SKM-1 treated with dmso at 0.1 percent for 144 hours (cell line): ENCODE results near the gene AP2B1.

Experiments
- DNase-seq: peaks from one replicate; lab custom pipeline; 2025; ENCODE audit not compliant: unreplicated experiment; lab: John Stamatoyannopoulos, UW

The AP2B1 gene

DNA sequence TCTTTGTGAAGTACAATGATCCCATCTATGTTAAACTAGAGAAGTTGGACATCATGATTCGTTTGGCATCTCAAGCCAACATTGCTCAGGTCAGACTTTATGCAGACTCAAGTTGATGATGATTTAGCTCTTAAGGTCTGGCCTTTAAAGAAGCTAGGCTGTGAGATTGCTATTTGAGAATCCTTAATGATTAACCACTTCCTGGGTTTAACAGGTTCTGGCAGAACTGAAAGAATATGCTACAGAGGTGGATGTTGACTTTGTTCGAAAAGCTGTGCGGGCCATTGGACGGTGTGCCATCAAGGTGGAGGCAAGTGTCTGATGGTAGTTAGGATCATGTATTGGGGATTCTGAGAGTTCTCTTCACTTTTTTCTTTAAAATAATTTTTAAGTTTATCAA lies 40.3 kb downstream of the AP2B1 start:
- DNase-seq = no peak

- no peak for DNase-seq
Measured at GRCh38 chr17:35630530-35631148, 43.5 kb downstream of the AP2B1 start.

DNA sequence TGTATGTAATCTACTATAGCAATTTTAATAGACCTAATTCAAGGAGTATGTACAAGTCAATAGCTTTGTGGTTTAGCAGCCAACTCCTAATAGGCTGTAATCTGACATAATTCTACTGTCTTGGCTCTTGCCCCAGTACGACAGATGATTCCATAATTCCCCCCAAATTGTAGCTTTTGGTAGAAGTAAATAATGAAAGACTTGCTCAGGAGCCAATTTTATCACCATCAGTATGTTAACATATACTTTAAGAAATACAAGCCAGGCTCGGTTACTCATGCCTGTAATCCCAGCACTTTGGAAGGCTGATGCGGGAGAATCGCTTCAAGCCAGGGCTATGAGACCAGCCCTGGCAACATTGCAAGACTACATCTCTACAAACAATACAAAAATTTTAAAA lies 53.9 kb downstream of the AP2B1 start:
- DNase-seq = no peak

DNA sequence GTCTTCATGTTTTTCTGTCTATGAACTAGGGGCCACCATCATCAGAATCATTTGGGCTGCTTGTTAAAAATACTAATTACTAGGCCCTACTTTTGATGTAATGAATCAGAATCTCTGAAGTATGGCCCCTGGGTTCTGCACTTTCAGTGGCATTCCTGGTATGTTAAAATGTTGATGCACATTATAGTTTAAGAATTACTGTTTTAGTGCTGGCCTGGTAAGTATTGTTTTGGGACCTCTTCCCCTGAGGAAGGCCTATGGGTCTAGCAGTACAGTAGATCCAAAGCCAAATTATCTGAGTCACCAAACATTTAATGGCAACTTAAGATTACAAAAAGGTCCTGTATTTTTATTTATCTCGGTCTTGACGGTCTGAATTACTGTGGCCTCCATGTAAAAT lies 58.8 kb downstream of the AP2B1 start:
- DNase-seq = no peak

- DNase-seq = no peak
Measured at GRCh38 chr17:35651467-35651866, 64.3 kb downstream of the AP2B1 start.

DNA sequence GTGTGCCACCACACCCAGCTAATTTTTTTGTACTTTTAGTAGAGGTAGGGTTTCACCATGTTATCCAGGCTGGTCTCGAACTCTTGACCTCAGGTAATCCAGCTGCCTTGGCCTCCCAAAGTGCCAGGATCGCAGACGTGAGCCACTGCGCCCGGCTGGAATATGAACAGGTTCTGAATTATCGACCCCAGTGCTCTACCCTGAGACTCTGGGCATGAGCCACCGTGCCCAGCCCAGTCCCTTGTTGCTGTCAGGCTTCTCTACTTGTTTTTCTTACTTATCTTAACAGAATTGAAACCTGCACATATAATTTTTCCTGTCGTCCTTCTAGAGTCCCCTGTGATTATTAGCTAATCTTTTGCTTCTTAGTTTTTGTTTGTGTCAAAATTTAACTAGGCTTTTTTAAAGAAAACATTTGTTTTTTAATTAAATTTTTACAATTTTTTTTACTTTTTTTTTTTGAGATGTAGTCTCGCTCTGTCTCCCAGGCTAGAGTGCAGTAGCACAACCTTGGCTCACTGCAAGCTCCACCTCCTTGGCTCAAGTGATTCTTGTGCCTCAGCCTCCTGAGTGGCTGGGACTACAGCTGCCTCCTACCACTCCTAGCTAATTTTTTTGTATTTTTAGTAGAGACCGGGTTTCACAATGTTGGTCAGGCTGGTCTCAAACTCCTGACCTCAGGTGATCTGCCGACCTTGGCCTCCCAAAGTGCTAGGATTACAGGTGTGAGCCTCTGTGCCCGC lies 66.7 kb downstream of the AP2B1 start:
- no peak for DNase-seq

GRCh38 chr17:35655303-35655702 lies 68.2 kb downstream of the AP2B1 start:
- DNase-seq = no peak

DNA sequence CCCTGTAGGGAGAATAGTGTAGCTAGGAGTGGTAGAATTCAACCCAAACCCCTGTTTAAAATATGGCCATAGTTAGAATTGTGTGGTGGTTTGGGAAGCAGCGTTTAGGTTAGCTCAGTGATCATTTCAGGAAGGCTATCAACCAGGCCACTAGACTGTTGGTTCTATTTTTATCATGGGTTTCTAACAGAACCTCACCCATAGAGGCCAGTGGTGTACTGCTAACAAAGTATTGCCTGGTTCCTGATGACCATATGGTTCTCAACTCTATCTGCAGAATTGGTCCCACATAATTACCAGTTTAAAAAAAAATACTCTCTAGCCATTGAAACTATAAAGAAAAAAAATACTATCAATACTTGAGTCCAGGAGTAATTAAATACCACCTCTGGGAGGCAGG lies 73.8 kb downstream of the AP2B1 start:
- DNase-seq = no peak

DNA sequence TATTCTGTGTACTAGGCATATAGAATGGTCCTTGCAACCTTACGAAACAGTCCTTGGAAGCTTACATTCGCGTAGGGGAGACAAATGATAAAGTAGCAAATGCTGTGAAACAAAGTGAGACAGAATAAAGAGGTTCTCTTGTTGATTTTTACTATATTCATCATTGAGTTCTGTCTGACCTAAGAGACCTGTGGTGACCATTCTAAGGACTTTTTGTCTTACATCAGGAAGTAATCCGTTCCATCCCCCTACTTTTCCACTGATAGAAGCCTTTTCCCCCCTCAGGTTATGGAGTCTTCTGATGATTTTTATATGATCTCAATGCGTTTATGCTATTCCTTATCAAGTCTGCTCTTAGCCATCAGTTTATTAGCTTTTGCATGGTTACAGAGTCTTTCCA lies 77.6 kb downstream of the AP2B1 start:
- no peak for DNase-seq

DNA sequence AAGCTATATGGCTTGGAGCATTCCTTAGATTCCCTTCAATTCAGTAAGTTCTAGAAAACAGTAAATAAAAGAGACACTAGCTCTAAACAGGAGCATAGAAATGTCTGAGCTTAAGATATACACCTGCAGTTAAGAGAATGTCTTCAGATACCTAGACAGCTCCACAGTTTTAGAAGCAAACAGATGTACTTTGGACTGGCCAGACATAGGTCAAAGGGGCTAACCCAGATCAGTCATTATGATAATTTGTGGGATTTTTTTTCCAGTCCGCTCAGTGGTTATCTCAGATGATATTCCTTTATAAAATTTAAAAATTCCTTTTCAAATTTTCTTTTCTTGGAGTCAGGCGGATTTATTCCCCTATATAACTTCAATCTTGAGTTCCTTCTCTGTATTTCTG lies 78.5 kb downstream of the AP2B1 start:
- no peak for DNase-seq

DNA sequence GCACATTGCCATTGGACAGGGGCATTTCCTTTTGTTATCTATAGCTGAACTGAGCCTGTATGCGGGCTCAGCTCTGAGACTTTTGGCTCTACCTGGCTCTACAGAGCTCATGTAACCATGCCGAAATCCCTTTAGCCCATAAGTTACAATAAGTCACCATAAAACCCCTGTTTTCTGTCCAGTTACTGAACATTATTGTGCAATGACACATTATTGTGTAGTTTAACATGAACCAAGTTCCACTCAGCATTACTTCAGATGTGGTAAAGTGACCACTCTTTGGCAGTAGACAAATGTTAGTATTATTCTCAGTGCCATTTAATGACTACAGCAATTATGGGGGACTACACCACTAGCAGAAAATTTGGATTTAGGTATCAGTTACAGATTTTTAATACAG lies 78.9 kb downstream of the AP2B1 start:
- no peak for DNase-seq

DNA sequence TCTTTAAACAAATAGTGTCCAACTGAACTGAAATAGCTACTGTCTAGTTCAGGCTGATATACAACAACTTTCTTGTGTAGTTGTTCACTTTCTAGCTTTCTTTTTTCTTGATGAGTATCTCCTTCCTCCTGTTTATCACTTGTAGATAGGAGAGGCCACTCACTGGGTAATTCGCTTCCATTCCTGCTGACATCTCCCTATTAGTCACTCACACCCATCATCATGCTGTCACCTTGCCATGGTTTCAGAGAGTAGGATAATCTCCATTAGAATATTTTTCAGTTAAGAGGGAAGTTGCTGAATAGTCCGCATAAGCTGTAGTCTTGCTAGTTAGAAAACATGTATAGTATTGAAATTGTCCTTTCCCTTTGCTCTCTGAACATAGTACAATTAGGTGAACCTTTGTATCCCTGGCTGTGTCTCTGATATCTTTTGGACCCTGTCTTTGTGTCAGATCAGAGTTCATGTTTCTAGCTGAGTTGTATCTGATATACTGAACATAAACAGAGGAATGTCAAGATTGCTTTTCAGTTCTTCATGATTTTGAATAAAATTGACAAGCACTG lies 79.9 kb downstream of the AP2B1 start:
- no peak for DNase-seq

GRCh38 chr17:35668802-35669201 lies 81.7 kb downstream of the AP2B1 start:
- no peak for DNase-seq

- DNase-seq = no peak
Measured at GRCh38 chr17:35674552-35674951, 87.4 kb downstream of the AP2B1 start.

GRCh38 chr17:35676441-35676840 lies 89.3 kb downstream of the AP2B1 start:
- no peak for DNase-seq

GRCh38 chr17:35679007-35679682 lies 92.0 kb downstream of the AP2B1 start:
- no peak for DNase-seq

DNA sequence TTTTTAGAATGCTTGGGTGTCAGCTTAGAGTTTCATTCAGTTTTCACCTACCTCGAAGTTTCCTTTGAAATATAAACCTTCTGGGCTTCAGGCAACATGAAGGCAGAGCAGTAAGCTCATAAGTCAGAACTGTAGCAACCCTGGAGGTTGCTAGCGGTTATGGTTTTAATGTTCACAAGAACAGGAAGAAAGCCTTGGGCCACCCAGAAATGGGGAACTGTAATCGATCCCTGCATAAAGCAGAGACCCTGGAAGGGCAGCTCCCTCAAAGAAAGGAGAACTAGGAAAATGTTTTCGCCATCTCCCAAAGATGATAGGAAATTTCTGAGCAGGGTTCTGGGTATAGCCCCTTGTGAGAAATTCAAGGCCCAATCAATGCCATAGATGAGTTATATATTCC lies 96.5 kb downstream of the AP2B1 start:
- DNase-seq = peak; percentile 76

DNA sequence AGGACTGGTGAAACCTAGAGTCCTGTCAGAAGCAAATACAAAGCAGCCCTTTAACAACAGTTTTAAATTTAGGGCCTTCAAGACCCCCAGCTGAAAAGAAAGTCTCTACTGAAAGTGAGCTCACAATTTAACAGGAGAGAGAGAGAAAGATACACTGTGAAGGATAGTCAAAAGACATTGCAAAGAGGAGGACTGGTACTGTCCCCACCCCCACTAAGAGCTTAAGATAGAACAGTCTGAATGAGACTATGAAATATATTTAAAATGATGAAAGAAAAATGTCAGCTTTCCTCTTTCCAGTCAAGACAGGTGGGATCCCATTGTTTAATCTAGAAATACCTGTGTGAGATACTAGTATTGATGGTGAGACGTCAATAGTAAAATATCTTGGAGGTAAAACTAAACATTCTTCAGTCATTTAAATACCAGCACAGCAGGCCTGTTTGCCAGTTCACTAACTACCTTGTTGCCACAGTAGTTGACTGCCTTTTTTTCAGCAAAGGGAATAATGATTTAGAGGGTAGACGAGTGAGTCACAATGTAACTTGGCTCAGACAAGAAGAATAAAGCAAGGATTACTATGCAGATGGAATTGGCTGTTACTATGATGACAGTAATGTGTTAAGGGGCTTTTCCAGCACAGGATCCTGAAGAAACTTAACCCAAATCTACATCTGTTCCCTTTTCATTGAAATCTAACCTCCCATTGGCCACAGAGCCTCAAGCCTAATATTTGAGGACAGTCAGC lies 97.1 kb downstream of the AP2B1 start:
- DNase-seq = no peak

DNA sequence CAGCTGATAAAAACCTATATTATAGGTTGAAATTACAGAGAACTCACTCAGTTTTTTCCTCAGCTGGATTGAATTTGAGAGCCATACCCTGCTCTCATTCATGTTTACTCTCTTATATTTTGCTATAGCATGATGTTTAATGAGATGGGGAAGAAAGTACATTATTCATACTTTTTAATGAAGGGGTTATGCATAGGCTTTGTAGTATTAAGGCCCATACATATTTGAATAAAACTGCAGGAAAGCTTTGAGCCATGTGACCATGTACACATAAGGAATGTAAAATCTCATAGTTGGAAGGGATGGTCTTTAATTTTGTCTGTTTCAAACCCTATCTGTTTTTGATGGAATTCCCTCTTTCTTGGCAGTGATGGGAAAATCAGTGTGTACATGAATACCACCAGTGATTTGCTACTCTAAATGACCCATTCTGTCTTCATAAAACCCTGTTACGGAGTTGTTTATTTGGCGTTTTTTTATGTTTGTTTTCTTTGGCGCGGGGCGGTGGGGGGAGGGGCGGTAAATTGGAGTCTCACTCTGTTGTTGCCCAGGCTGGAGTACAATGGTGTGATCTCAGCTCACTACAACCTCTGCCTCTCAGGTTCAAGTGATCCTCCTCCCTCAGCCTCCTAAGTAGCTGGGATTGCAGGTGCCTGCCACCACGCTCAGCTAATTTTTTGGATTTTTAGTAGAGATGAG lies 105.5 kb downstream of the AP2B1 start:
- DNase-seq = no peak

- no peak for DNase-seq
Measured at GRCh38 chr17:35693662-35694061, 106.5 kb downstream of the AP2B1 start.

- no peak for DNase-seq
Measured at GRCh38 chr17:35694906-35695305, 107.8 kb downstream of the AP2B1 start.
